ENCODE measurements around the gene MAGEL2.
"Not testable (repeated sequence)": the region's sequence is repeated elsewhere in the genome, so short reads cannot be mapped to it uniquely, and the experiment has no call there.

MAGEL2 gene

GRCh38 chr15:23602124-23602523 is 45.5 kb downstream of the MAGEL2 start:
- TF ChIP-seq TSHZ2 (CRISPR knock-in tag; IDR thresholded peaks at IDR 0.05) = no peak
- no peak for TF ChIP-seq RARB (CRISPR knock-in tag; IDR thresholded peaks at IDR 0.05)
- TF ChIP-seq ZNF565 (CRISPR knock-in tag; conservative IDR thresholded peaks at IDR 0.05; ENCODE audit: low read depth) = no peak
- no peak for TF ChIP-seq TOX (CRISPR knock-in tag; IDR thresholded peaks at IDR 0.05; ENCODE audit: borderline replicate concordance)
- TF ChIP-seq ESRRG (CRISPR knock-in tag; IDR thresholded peaks at IDR 0.05) = no peak
- no peak for ATAC-seq

- TF ChIP-seq ARNTL (CRISPR knock-in tag; IDR thresholded peaks at IDR 0.05; ENCODE audit: borderline replicate concordance, low read depth) (no peak), ZNF8 (CRISPR knock-in tag; IDR thresholded peaks at IDR 0.05) (no peak), PATZ1 (CRISPR knock-in tag; IDR thresholded peaks at IDR 0.05; ENCODE audit: borderline replicate concordance) (no peak), ZNF70 (CRISPR knock-in tag; IDR thresholded peaks at IDR 0.05) (no peak), TSHZ2 (CRISPR knock-in tag; IDR thresholded peaks at IDR 0.05) (no peak), ZFP30 (CRISPR knock-in tag; IDR thresholded peaks at IDR 0.05) (no peak), TCF4 (CRISPR knock-in tag; IDR thresholded peaks at IDR 0.05; ENCODE audit: borderline replicate concordance) (no peak), GLIS3 (CRISPR knock-in tag; IDR thresholded peaks at IDR 0.05) (no peak)
- TF ChIP-seq, protein P1, sequence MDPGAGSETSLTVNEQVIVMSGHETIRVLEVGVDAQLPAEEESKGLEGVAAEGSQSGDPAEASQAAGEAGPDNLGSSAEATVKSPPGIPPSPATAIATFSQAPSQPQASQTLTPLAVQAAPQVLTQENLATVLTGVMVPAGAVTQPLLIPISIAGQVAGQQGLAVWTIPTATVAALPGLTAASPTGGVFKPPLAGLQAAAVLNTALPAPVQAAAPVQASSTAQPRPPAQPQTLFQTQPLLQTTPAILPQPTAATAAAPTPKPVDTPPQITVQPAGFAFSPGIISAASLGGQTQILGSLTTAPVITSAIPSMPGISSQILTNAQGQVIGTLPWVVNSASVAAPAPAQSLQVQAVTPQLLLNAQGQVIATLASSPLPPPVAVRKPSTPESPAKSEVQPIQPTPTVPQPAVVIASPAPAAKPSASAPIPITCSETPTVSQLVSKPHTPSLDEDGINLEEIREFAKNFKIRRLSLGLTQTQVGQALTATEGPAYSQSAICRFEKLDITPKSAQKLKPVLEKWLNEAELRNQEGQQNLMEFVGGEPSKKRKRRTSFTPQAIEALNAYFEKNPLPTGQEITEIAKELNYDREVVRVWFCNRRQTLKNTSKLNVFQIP (CRISPR knock-in tag; IDR thresholded peaks at IDR 0.05; ENCODE audit: borderline replicate concordance, low read depth) = no peak
- TF ChIP-seq, protein P2, sequence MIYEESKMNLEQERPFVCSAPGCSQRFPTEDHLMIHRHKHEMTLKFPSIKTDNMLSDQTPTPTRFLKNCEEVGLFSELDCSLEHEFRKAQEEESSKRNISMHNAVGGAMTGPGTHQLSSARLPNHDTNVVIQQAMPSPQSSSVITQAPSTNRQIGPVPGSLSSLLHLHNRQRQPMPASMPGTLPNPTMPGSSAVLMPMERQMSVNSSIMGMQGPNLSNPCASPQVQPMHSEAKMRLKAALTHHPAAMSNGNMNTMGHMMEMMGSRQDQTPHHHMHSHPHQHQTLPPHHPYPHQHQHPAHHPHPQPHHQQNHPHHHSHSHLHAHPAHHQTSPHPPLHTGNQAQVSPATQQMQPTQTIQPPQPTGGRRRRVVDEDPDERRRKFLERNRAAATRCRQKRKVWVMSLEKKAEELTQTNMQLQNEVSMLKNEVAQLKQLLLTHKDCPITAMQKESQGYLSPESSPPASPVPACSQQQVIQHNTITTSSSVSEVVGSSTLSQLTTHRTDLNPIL (CRISPR knock-in tag; IDR thresholded peaks at IDR 0.05; ENCODE audit: low read depth) = no peak
- ATAC-seq = no peak
Measured at GRCh38 chr15:23599053-23599452, 48.6 kb downstream of the MAGEL2 start.

- not testable (repeated sequence) for ATAC-seq
Measured at GRCh38 chr15:23597278-23597677, 50.4 kb downstream of the MAGEL2 start.

- ATAC-seq = no peak
- TF ChIP-seq OSR1 (CRISPR knock-in tag; IDR thresholded peaks at IDR 0.05) (no peak), PATZ1 (CRISPR knock-in tag; IDR thresholded peaks at IDR 0.05; ENCODE audit: borderline replicate concordance) (no peak), ZNF8 (CRISPR knock-in tag; IDR thresholded peaks at IDR 0.05) (no peak), RARB (CRISPR knock-in tag; IDR thresholded peaks at IDR 0.05) (no peak), ISL1 (CRISPR knock-in tag; IDR thresholded peaks at IDR 0.05) (no peak), ESRRG (CRISPR knock-in tag; IDR thresholded peaks at IDR 0.05) (no peak), ZNF70 (CRISPR knock-in tag; IDR thresholded peaks at IDR 0.05) (no peak), TOX (CRISPR knock-in tag; IDR thresholded peaks at IDR 0.05; ENCODE audit: borderline replicate concordance) (no peak)
- TF ChIP-seq, protein P3, sequence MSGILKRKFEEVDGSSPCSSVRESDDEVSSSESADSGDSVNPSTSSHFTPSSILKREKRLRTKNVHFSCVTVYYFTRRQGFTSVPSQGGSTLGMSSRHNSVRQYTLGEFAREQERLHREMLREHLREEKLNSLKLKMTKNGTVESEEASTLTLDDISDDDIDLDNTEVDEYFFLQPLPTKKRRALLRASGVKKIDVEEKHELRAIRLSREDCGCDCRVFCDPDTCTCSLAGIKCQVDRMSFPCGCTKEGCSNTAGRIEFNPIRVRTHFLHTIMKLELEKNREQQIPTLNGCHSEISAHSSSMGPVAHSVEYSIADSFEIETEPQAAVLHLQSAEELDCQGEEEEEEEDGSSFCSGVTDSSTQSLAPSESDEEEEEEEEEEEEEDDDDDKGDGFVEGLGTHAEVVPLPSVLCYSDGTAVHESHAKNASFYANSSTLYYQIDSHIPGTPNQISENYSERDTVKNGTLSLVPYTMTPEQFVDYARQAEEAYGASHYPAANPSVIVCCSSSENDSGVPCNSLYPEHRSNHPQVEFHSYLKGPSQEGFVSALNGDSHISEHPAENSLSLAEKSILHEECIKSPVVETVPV (CRISPR knock-in tag; IDR thresholded peaks at IDR 0.05) = no peak
Measured at GRCh38 chr15:23596736-23597135, 50.9 kb downstream of the MAGEL2 start.

Data from SK-N-SH treated with all-trans-retinoic acid at 6 μM for 48 hours (cell line).